Body of pancreas (tissue), 4 donors: Measurements from ENCODE around the gene KDM4C. TPM values are rescaled to one million over a fixed set of nuclear protein-coding genes. Genes with fewer than 3 reads are reported as not detected.
A peak's percentile ranks its signal among the peaks of the same experiment; 100 is the strongest.
"Not testable (repeated sequence)": the region's sequence is repeated elsewhere in the genome, so short reads cannot be mapped to it uniquely, and the experiment has no call there.

ENCODE experiments used
- ATAC-seq: fragments of 150-250 bp; one replicate; pipeline ENCODE4 v1.9.1; 2016
- DNase-seq, 4 donors: peaks; one replicate each; pipeline ENCODE4 v3.0.0-alpha.2; 2019
- H3K27ac ChIP-seq, 4 donors: fragments of 200-600 bp; sonication (generic); 1 replicate in 3 of 4; 2 replicates in 1 of 4; pipeline versions ENCODE4 v1.5.1 to v1.6.1; 2016 to 2019; ENCODE audit warnings: mild to moderate bottlenecking in 1 of 4, mixed read lengths in 1 of 4, moderate library complexity in 1 of 4
- H3K27me3 ChIP-seq, 2 donors: fragments of 200-600 bp; sonication (generic); one replicate each; pipeline ENCODE4 v1.6.0; 2016; ENCODE audit warnings: mild to moderate bottlenecking in 1 of 2
- H3K36me3 ChIP-seq, 2 donors: fragments of 200-600 bp; sonication (generic); replicated peaks in 1 of 2; 2 replicates each; pipeline ENCODE4 v1.5.1; 2016; ENCODE audit warnings: low read depth in 2 of 2; ENCODE audit not compliant: insufficient read depth in 1 of 2
- H3K4me1 ChIP-seq: fragments of 200-600 bp; sonication (generic); one replicate; pipeline ENCODE4 v1.6.0; 2016
- H3K4me3 ChIP-seq, 2 donors: fragments of 200-600 bp; sonication (generic); 1 replicate in 1 of 2; 2 replicates in 1 of 2; pipeline ENCODE4 v1.5.1; 2016 to 2019
- H3K9me3 ChIP-seq, 3 donors: fragments of 200-600 bp; sonication (generic); 1 replicate in 2 of 3; 2 replicates in 1 of 3; pipeline ENCODE4 v1.5.1; 2016
- POLR2A ChIP-seq, 3 donors: fragments of 450-650 bp; IDR thresholded peaks; one replicate each; pipeline ENCODE4 v1.6.1; 2016; ENCODE audit warnings: antibody characterized with exemption in 3 of 3, mild to moderate bottlenecking in 2 of 3
- WGBS, 2 donors: methylation state at CpG; one replicate each; pipeline ENCODE4 v1.1.5; 2017; 5-methylcytosine and 5-hydroxymethylcytosine counted together
- intact Hi-C: fragments of 100-400 bp; cut with DNase I; formaldehyde crosslinking; loops from one replicate; pipeline ENCODE4 v1.15.1; 2023
- total RNA-seq, 2 donors: library from RNA; depleted of rRNA; stranded (reverse); fragments of >200 nt; gene quantifications; one replicate each; pipeline ENCODE4 v1.1.0, GENCODE V29; 2016
- TF ChIP-seq, protein P1 (sequence below), 7 experiments: fragments of 450-650 bp in 4 of 7; fragments of 200-600 bp in 3 of 7; sonication (generic) in 3 of 7; IDR thresholded peaks; one replicate each; pipeline ENCODE4 v1.5.1; 2016 to 2019; ENCODE audit warnings: antibody characterized with exemption in 7 of 7

KDM4C gene
- total RNA-seq, 2 donors from 2014 or later, result 40.5 to 48.5 TPM

DNA sequence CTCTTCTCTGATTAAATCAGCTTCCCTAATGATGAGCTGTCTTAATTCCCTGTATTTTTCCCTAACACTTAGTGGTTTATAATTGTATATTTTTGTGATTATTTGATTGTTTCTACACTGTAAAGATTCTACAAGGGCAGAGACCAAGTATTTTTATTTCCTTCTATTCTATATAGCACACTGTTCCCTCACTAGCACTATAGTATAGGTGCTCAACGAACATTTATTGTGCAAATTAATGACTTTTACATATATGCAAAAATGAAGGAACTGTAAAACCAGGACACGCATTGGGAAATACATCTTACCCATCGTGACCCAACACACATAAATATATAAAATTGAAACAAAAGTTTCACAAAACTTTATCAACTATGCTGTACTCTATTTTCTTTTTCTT is 7.6 kb downstream of the KDM4C start:
- H3K9me3 ChIP-seq, result no peaks in the 10 kb centered on the region
- H3K4me1 ChIP-seq, result peaks cover 42% of the 10 kb centered on the region
- TF ChIP-seq, protein P1, sequence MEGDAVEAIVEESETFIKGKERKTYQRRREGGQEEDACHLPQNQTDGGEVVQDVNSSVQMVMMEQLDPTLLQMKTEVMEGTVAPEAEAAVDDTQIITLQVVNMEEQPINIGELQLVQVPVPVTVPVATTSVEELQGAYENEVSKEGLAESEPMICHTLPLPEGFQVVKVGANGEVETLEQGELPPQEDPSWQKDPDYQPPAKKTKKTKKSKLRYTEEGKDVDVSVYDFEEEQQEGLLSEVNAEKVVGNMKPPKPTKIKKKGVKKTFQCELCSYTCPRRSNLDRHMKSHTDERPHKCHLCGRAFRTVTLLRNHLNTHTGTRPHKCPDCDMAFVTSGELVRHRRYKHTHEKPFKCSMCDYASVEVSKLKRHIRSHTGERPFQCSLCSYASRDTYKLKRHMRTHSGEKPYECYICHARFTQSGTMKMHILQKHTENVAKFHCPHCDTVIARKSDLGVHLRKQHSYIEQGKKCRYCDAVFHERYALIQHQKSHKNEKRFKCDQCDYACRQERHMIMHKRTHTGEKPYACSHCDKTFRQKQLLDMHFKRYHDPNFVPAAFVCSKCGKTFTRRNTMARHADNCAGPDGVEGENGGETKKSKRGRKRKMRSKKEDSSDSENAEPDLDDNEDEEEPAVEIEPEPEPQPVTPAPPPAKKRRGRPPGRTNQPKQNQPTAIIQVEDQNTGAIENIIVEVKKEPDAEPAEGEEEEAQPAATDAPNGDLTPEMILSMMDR (IDR thresholded peaks at IDR 0.05), result no peak
- TF ChIP-seq POLR2A (IDR thresholded peaks at IDR 0.05), result no peak
- H3K27me3 ChIP-seq, result no peaks in the 10 kb centered on the region
- 84 to 96% methylated on average over 3 of the region's 3 CpGs for WGBS, 2 donors
- no peak overlapping the region for H3K4me3 ChIP-seq
- no peaks in the 10 kb centered on the region for H3K36me3 ChIP-seq
- ATAC-seq, result no peak
- DNase-seq, result no peak
- no peak overlapping the region for H3K27ac ChIP-seq
- intact Hi-C loops, result no loop called here

DNA sequence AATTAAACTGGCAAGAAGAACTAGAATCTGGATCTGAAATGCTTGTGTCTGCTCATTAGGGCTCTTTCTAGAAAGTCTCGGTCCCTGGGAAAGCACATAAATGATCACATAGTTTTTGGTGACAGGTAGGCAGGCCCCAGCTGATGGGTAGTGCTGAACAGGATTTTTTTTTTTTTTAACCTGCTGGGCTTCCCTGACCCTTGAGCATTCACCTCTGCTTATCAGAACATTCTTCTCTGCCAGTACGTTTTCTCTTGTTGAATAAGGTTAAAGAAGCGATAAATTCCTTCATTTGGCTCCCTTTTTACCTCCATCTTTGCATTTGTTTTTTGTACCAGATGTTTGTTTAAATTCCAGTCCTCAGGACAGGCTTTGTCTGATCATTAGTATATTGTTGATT is 8.8 kb downstream of the KDM4C start:
- peaks cover 31% of the 10 kb centered on the region for H3K4me1 ChIP-seq
- ATAC-seq (no peak), DNase-seq (no peak)
- TF ChIP-seq POLR2A (IDR thresholded peaks at IDR 0.05), result no peak
- no peak overlapping the region for H3K4me3 ChIP-seq
- peak overlapping the region in 1 of 4 donors; percentile 13 for H3K27ac ChIP-seq
- H3K27me3 ChIP-seq, result no peaks in the 10 kb centered on the region
- no peaks in the 10 kb centered on the region for H3K9me3 ChIP-seq
- intact Hi-C loops, result no loop called here
- H3K36me3 ChIP-seq, result no peaks in the 10 kb centered on the region
- WGBS, 2 donors, result 23 to 31% methylated on average over 3 of the region's 3 CpGs

DNA sequence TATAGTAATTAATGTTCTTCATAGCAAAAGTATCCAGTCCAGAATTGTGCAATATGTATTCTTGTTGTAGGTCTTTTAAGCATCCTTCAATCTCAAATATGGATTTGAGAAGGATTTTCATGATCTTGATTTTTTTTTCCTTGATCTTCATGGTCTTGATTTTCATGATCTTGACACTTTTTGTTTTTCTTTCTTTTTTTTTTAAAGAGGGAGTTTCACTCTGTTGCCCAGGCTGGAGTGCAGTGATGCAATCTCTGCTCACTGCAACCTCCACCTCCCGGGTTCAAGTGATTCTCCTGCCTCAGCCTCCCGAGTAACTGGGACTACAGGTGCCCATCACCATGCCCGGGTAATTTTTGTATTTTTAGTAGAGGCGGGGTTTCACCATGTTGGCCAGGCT is 10.8 kb downstream of the KDM4C start:
- H3K4me3 ChIP-seq, ATAC-seq, H3K36me3 ChIP-seq, H3K27ac ChIP-seq, DNase-seq, H3K9me3 ChIP-seq, intact Hi-C loops, H3K27me3 ChIP-seq: not testable (repeated sequence)
- H3K4me1 ChIP-seq, result peaks cover 24% of the 10 kb centered on the region
- 81 to 90% methylated on average over 4 of the region's 4 CpGs for WGBS, 2 donors

DNA sequence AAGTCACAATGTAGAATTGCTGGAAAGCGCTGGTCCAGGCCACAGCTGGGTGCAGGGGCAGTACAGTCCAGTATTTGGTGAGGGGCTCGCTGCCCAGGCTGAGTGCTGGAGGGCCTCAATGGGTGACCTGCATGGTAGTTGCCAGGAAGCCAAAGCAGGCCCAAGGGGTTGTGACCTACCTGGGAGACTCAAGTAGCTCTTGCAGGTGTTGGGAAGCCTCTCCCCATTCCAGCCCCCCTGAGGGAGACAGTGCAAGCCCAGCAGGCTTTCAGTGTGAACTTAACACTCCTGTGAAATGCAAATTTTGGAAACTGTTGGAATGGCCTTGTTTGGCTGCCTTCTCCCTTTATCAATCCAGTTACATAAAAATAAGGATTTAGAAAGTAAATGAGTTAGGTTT is 13.9 kb downstream of the KDM4C start:
- intact Hi-C loops, result no loop called here
- H3K36me3 ChIP-seq, result no peaks in the 10 kb centered on the region
- H3K27ac ChIP-seq, result no peak overlapping the region
- H3K9me3 ChIP-seq, result no peaks in the 10 kb centered on the region
- TF ChIP-seq POLR2A (IDR thresholded peaks at IDR 0.05), result no peak
- TF ChIP-seq, protein P1 (IDR thresholded peaks at IDR 0.05), result no peak
- H3K4me1 ChIP-seq, result peaks cover 4% of the 10 kb centered on the region
- 90 to 92% methylated on average over 2 of the region's 2 CpGs for WGBS, 2 donors
- ATAC-seq (no peak), DNase-seq (no peak)
- H3K4me3 ChIP-seq, result no peak overlapping the region
- no peaks in the 10 kb centered on the region for H3K27me3 ChIP-seq

DNA sequence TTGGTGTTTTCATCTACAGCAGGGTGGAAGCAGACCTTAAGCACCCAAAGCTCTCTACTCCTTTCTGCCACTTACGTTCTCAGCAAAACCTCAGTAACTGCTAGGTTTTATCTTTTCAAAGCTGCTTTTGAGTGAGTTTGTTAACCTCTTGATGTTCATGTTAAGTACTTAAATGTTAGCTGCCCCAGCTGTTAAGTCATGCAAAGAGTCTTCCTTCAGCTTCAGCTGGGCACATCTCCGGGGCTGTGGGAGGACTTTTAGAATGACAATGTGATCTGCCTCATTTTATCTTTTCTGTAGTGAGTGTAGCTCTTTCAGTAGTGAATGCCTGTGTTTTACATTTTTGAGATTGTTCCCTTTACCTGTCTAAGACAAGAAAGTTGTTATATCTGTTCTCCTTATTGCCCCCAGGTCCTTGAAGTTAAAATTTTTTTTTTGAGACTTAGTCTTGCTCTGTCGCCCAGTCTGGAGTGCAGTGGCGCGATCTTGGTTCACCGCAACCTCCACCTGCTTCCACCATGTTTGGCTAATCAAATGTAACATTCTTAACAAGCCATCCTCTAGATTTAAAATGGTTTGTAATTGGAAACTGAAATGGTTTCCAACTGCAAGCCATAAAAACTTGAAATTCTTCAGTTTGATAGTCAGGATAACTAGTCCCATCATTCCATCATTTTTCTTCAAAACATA is 19.6 kb downstream of the KDM4C start:
- intact Hi-C loops, result no loop called here
- no peak for TF ChIP-seq POLR2A (IDR thresholded peaks at IDR 0.05)
- H3K27ac ChIP-seq, result no peak overlapping the region
- H3K4me1 ChIP-seq, result peaks cover 45% of the 10 kb centered on the region
- H3K9me3 ChIP-seq, result no peaks in the 10 kb centered on the region
- no peaks in the 10 kb centered on the region for H3K27me3 ChIP-seq
- ATAC-seq (no peak), DNase-seq (no peak)
- 79 to 81% methylated on average over 6 of the region's 6 CpGs for WGBS, 2 donors
- no peak overlapping the region for H3K4me3 ChIP-seq
- no peaks in the 10 kb centered on the region for H3K36me3 ChIP-seq

DNA sequence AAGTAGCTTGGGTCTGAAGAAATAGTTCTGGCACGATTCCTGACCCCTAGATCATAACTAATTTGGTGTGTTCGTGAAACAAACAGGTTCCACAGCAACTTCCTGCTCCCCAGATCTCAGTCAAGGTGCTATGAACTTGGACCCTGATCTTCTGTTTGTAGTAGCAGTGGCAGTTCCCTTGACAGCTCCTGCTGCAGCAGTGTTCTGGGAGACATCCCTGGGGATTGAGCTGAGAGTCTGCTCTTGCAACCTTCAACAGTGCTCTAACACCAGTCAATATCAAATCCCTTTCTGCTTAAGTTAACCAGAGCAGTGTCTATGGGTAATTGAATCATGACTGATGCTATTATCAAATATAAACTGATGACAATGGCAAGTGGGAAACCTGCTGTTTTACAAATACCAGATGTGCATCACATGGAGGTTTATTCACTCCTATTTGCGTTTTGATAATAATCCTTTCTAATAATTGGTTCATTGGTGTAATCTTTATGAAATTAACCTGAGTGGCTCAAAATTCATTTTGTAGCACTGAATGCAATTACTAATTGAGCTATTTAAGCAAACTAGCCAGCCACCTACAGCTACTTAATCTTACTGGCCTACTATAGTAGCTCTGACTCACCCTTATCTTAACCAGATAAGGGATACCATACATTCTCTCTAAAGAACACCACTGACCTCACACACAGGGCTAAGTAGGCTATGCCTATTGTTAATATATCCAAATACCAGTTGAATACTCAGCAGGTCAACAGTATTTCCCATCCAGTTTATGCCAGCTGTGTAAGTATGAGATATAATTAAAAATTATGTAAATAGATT is 21.9 kb downstream of the KDM4C start:
- no peak for TF ChIP-seq POLR2A (IDR thresholded peaks at IDR 0.05)
- TF ChIP-seq, protein P1 (IDR thresholded peaks at IDR 0.05), result no peak
- Histone ChIP-seq H3K27me3 (no peaks in the 10 kb centered on the region), H3K4me1 (peaks cover 55% of the 10 kb centered on the region), H3K36me3 (no peaks in the 10 kb centered on the region), H3K9me3 (no peaks in the 10 kb centered on the region), H3K27ac (peak overlapping the region in 3 of 4 donors; percentile 6 to 68 (median 10)), H3K4me3 (no peak overlapping the region)
- intact Hi-C loops, result no loop called here
- ATAC-seq (peak; percentile 76), DNase-seq (peak in 2 of 4 donors; percentile 15 to 41)
- 29 to 33% methylated on average over 3 of the region's 3 CpGs for WGBS, 2 donors
